Posterior cingulate gyrus (tissue), 11 donors: Measurements from ENCODE around the gene GLS.
"Not testable (repeated sequence)": the region's sequence is repeated elsewhere in the genome, so short reads cannot be mapped to it uniquely, and the experiment has no call there.

ENCODE experiments used
- DNase-seq, 10 donors: peaks; one replicate each; pipeline versions ENCODE4 v3.0.0 to v3.0.0-alpha.2; 2020 to 2021; ENCODE audit warnings: mixed read lengths in 3 of 10
- intact Hi-C: fragments of 100-400 bp; cut with DNase I; formaldehyde crosslinking; loops from one replicate; pipeline ENCODE4 v1.15.1; 2023

The GLS gene

GRCh38 chr2:190916829-190917228, 36.2 kb downstream of the GLS start:
- intact Hi-C loops = no loop called here
- DNase-seq = no peak

GRCh38 chr2:190920085-190920484, 39.5 kb downstream of the GLS start:
- no peak for DNase-seq
- intact Hi-C loops = no loop called here

- DNase-seq = no peak
- intact Hi-C loops = no loop called here
Measured at GRCh38 chr2:190922376-190922775, 41.8 kb downstream of the GLS start.

GRCh38 chr2:190927301-190927700, 46.7 kb downstream of the GLS start:
- intact Hi-C loops = no loop called here
- DNase-seq = no peak

- no peak for DNase-seq
- intact Hi-C loops = no loop called here
Measured at GRCh38 chr2:190929919-190930318, 49.3 kb downstream of the GLS start.

GRCh38 chr2:190930411-190930810, 49.8 kb downstream of the GLS start:
- DNase-seq = no peak
- intact Hi-C loops = no loop called here

- intact Hi-C loops = no loop called here
- DNase-seq = no peak
Measured at GRCh38 chr2:190932514-190932913, 51.9 kb downstream of the GLS start.

- intact Hi-C loops = no loop called here
- no peak for DNase-seq
Measured at GRCh38 chr2:190933361-190933760, 52.7 kb downstream of the GLS start.

GRCh38 chr2:190935054-190935453, 54.4 kb downstream of the GLS start:
- no peak for DNase-seq
- intact Hi-C loops = no loop called here

GRCh38 chr2:190938771-190939335, 58.2 kb downstream of the GLS start:
- intact Hi-C loops = no loop called here
- no peak for DNase-seq

- intact Hi-C loops = no loop called here
- DNase-seq = no peak
Measured at GRCh38 chr2:190940454-190940853, 59.8 kb downstream of the GLS start.

GRCh38 chr2:190941571-190941970, 61.0 kb downstream of the GLS start:
- intact Hi-C loops = no loop called here
- no peak for DNase-seq

GRCh38 chr2:190942697-190943096, 62.1 kb downstream of the GLS start:
- DNase-seq = no peak
- intact Hi-C loops = no loop called here

GRCh38 chr2:190943706-190944105, 63.1 kb downstream of the GLS start:
- intact Hi-C loops = no loop called here
- DNase-seq = no peak

GRCh38 chr2:190947141-190947540, 66.5 kb downstream of the GLS start:
- intact Hi-C loops = no loop called here
- no peak for DNase-seq

- intact Hi-C loops = no loop called here
Measured at GRCh38 chr2:190947711-190948251, 67.2 kb downstream of the GLS start.

GRCh38 chr2:190948671-190949070, 68.0 kb downstream of the GLS start:
- no peak for DNase-seq
- intact Hi-C loops = no loop called here

More at GRCh38 chr2:190947711-190948251, 67.2 kb downstream of the GLS start:
- no peak for DNase-seq

- no peak for DNase-seq
Measured at GRCh38 chr2:190950566-190950991, 70.0 kb downstream of the GLS start.

GRCh38 chr2:190953257-190953656, 72.6 kb downstream of the GLS start:
- intact Hi-C loops = no loop called here
- no peak for DNase-seq

More at GRCh38 chr2:190950566-190950991, 70.0 kb downstream of the GLS start:
- intact Hi-C loops = no loop called here

GRCh38 chr2:190959911-190960788, 79.5 kb downstream of the GLS start:
- no peak for DNase-seq
- intact Hi-C loops = no loop called here

- intact Hi-C loops = not testable (repeated sequence)
Measured at GRCh38 chr2:190961117-190961516, 80.5 kb downstream of the GLS start.

More at GRCh38 chr2:190961117-190961516, 80.5 kb downstream of the GLS start:
- not testable (repeated sequence) for DNase-seq
